Thyroid gland (tissue), 4 donors: ENCODE data around the gene GSX2. TPM values are rescaled to one million over a fixed set of nuclear protein-coding genes. Genes with fewer than 3 reads are reported as not detected.

Experiments used
- DNase-seq, 2 donors: peaks; one replicate each; pipeline ENCODE4 v3.0.0-alpha.2; 2019
- H3K27ac ChIP-seq, 3 donors: fragments of 200-600 bp; sonication (generic); 1 replicate in 2 of 3; 2 replicates in 1 of 3; pipeline ENCODE4 v1.5.1; 2016 to 2019; ENCODE audit warnings: mild to moderate bottlenecking in 1 of 3, moderate library complexity in 1 of 3
- H3K27me3 ChIP-seq: fragments of 200-600 bp; sonication (generic); one replicate; pipeline ENCODE4 v1.5.1; 2019
- H3K36me3 ChIP-seq, 2 donors: fragments of 200-600 bp; sonication (generic); one replicate each; pipeline ENCODE4 v1.5.1; 2016 to 2019
- H3K4me1 ChIP-seq, 2 donors: fragments of 200-600 bp; sonication (generic); one replicate each; pipeline ENCODE4 v1.5.1; 2017 to 2019
- H3K4me3 ChIP-seq, 3 donors: fragments of 200-600 bp; sonication (generic); replicated peaks in 1 of 3; 1 replicate in 2 of 3; 2 replicates in 1 of 3; pipeline ENCODE4 v1.5.1; 2016; ENCODE audit warnings: mild to moderate bottlenecking in 1 of 3
- H3K9me3 ChIP-seq: fragments of 200-600 bp; sonication (generic); one replicate; pipeline ENCODE4 v1.5.1; 2017
- POLR2A ChIP-seq, 2 donors: fragments of 450-650 bp; IDR thresholded peaks; one replicate each; pipeline ENCODE4 v1.6.1; 2017; ENCODE audit warnings: antibody characterized with exemption in 2 of 2, mild to moderate bottlenecking in 2 of 2, moderate library complexity in 1 of 2
- WGBS, 2 donors: methylation state at CpG; one replicate each; pipeline ENCODE4 v1.1.5; 2017; 5-methylcytosine and 5-hydroxymethylcytosine counted together
- intact Hi-C: fragments of 100-400 bp; cut with DNase I; formaldehyde crosslinking; loops from one replicate; pipeline ENCODE4 v1.15.1; 2023
- small RNA-seq: library from RNA; depleted of rRNA; stranded (forward); fragments of <200 nt; gene quantifications from one replicate; pipeline ENCODE3, GENCODE V24; 2016
- total RNA-seq, 4 donors: library from RNA; depleted of rRNA; stranded (reverse); fragments of >200 nt; gene quantifications; one replicate each; pipeline ENCODE4 v1.2.3, GENCODE V29; 2016
- TF ChIP-seq, protein P1 (sequence below), 6 experiments: fragments of 200-600 bp in 3 of 6; fragments of 450-650 bp in 3 of 6; sonication (generic) in 3 of 6; IDR thresholded peaks; one replicate each; pipeline ENCODE4 v1.5.1; 2016 to 2019; ENCODE audit warnings: antibody characterized with exemption in 6 of 6, mild to moderate bottlenecking in 2 of 6, inconsistent platforms in 1 of 6, moderate library complexity in 1 of 6

The GSX2 gene
- total RNA-seq, 4 donors from 2014 or later, result not detected

DNA sequence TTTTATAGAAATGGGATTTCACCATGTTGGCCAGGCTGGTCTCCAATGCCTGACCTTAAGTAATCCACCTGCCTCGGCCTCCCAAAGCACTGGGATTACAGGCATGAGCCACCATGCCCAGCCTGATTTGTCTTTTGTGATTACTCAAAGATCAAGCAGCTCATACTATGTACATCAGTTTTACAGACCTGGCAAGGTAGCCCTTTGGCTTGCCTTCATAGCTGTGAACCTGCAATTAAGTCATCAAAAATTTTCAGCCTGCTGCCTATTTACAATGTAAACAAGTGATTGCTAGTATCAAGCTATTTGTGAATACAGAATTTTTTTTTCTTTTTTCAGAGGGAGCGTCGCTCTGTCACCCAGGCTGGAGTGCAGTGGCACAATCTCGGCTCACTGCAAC is 46.2 kb downstream of the GSX2 start:
- Histone ChIP-seq H3K36me3 (no peaks in the 10 kb centered on the region), H3K4me3 (no peak overlapping the region), H3K4me1 (no peaks in the 10 kb centered on the region), H3K9me3 (no peaks in the 10 kb centered on the region), H3K27ac (no peak overlapping the region), H3K27me3 (no peaks in the 10 kb centered on the region)
- 85 to 99% methylated on average over 4 of the region's 4 CpGs for WGBS, 2 donors
- intact Hi-C loops, result no loop called here
- DNase-seq, result no peak
- TF ChIP-seq POLR2A (IDR thresholded peaks at IDR 0.05), result no peak
- TF ChIP-seq, protein P1, sequence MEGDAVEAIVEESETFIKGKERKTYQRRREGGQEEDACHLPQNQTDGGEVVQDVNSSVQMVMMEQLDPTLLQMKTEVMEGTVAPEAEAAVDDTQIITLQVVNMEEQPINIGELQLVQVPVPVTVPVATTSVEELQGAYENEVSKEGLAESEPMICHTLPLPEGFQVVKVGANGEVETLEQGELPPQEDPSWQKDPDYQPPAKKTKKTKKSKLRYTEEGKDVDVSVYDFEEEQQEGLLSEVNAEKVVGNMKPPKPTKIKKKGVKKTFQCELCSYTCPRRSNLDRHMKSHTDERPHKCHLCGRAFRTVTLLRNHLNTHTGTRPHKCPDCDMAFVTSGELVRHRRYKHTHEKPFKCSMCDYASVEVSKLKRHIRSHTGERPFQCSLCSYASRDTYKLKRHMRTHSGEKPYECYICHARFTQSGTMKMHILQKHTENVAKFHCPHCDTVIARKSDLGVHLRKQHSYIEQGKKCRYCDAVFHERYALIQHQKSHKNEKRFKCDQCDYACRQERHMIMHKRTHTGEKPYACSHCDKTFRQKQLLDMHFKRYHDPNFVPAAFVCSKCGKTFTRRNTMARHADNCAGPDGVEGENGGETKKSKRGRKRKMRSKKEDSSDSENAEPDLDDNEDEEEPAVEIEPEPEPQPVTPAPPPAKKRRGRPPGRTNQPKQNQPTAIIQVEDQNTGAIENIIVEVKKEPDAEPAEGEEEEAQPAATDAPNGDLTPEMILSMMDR (IDR thresholded peaks at IDR 0.05), result no peak

DNA sequence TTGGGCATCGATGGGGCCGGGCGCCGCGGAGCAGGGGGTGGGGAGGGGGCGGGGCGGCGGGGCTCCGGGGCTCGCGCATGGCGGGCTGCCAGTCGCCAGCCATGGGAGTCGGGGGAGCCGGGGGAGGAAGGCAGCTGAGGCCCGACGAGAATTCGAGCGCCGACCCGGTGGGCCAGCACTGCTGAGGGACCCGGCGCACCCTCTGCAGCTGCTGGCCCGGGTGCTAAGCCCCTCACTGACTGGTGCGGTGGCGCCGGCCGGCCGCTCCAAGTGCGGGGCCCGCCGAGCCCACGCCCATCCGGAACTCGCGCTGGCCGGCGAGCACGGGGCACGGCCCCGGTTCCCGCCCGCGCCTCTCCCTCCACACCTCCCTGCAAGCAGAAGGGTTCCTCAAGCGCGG is 49.4 kb downstream of the GSX2 start:
- no peaks in the 10 kb centered on the region for H3K4me1 ChIP-seq
- WGBS, 2 donors, result 26 to 69% methylated on average over 9 to 14 of the region's 46 CpGs
- H3K9me3 ChIP-seq, result no peaks in the 10 kb centered on the region
- no peak for TF ChIP-seq POLR2A (IDR thresholded peaks at IDR 0.05)
- TF ChIP-seq, protein P1 (IDR thresholded peaks at IDR 0.05), result no peak
- no peak overlapping the region for H3K27ac ChIP-seq
- H3K4me3 ChIP-seq, result no peak overlapping the region
- no peak for DNase-seq
- H3K36me3 ChIP-seq, result no peaks in the 10 kb centered on the region
- H3K27me3 ChIP-seq, result no peaks in the 10 kb centered on the region
- intact Hi-C loops, result no loop called here

Small RNAs within 50 kb of the gene (small RNA-seq; reads per million reads assigned to genes)
- gene AC110792.1, result not detected

Other genes with a start within 250 kb of the GSX2 start
- gene CHIC2, start 35.6 kb upstream of the GSX2 start, total RNA-seq, result 10 to 100 TPM; 31.3 to 42.7 (median 33.0) TPM
- gene PDGFRA, start 129.1 kb downstream of the GSX2 start, total RNA-seq, result 100 to 1,000 TPM in 1 of 4 donors, 10 to 100 TPM in 3; 33.1 to 108 (median 64.3) TPM